ENCODE measurements around the gene ANKRD11.
A peak's percentile ranks its signal among the peaks of the same experiment; 100 is the strongest.

ANKRD11 gene

GRCh38 chr16:89495121-89495520 is 4.8 kb upstream of the ANKRD11 start:
- Histone ChIP-seq H3K18ac (ENCODE audit: low read length) (no peak overlapping the region), H2BK120ac (ENCODE audit: low read depth, low read length) (no peak overlapping the region), H3K56ac (ENCODE audit: low read length) (no peak overlapping the region), H2AK5ac (ENCODE audit: low read length) (no peak overlapping the region), H3K79me2 (ENCODE audit: control insufficient read depth, insufficient read depth, low read length) (peaks cover 2% of the 10 kb centered on the region), H4K5ac (ENCODE audit: low read length) (no peak overlapping the region), H3K27ac (ENCODE audit: low read depth, low read length) (no peak overlapping the region), H3K36me3 (ENCODE audit: control insufficient read depth, insufficient read depth, low read length) (no peaks in the 10 kb centered on the region), H3K23ac (ENCODE audit: low read length) (no peak overlapping the region), H3K4me1 (ENCODE audit: control insufficient read depth, low read depth, low read length) (no peaks in the 10 kb centered on the region), H2BK5ac (ENCODE audit: low read length) (no peak overlapping the region), H3K9ac (ENCODE audit: low read length) (no peak overlapping the region), H3K4ac (ENCODE audit: low read depth, low read length) (no peak overlapping the region), H2BK15ac (replicated peaks; ENCODE audit: low read depth) (no peak overlapping the region), H3K4me2 (ENCODE audit: low read length) (no peak overlapping the region), H3K27me3 (ENCODE audit: insufficient read depth, low read length, poor library complexity) (no peaks in the 10 kb centered on the region), H3K79me1 (ENCODE audit: low read length) (peaks cover 10% of the 10 kb centered on the region), H4K8ac (ENCODE audit: low read depth, low read length) (no peak overlapping the region), H3K4me3 (ENCODE audit: low read length) (no peak overlapping the region)
- no CpG with 5 or more reads among the region's 3 CpGs for WGBS (ENCODE audit: extremely low coverage, insufficient coverage, low lambda C conversion rate)
- DNase-seq = no peak

GRCh38 chr16:89493776-89494175 is 3.4 kb upstream of the ANKRD11 start:
- Histone ChIP-seq H3K27me3 (ENCODE audit: insufficient read depth, low read length, poor library complexity) (no peaks in the 10 kb centered on the region), H3K18ac (ENCODE audit: low read length) (no peak overlapping the region), H3K79me1 (ENCODE audit: low read length) (peaks cover 10% of the 10 kb centered on the region), H2BK15ac (replicated peaks; ENCODE audit: low read depth) (no peak overlapping the region), H3K36me3 (ENCODE audit: control insufficient read depth, insufficient read depth, low read length) (no peaks in the 10 kb centered on the region), H4K5ac (ENCODE audit: low read length) (no peak overlapping the region), H3K9ac (ENCODE audit: low read length) (no peak overlapping the region), H3K4me3 (ENCODE audit: low read length) (no peak overlapping the region), H2BK120ac (ENCODE audit: low read depth, low read length) (no peak overlapping the region), H3K56ac (ENCODE audit: low read length) (no peak overlapping the region), H3K27ac (ENCODE audit: low read depth, low read length) (no peak overlapping the region), H3K79me2 (ENCODE audit: control insufficient read depth, insufficient read depth, low read length) (peaks cover 10% of the 10 kb centered on the region), H2BK5ac (ENCODE audit: low read length) (no peak overlapping the region), H2AK5ac (ENCODE audit: low read length) (no peak overlapping the region), H3K4ac (ENCODE audit: low read depth, low read length) (no peak overlapping the region), H3K4me2 (ENCODE audit: low read length) (no peak overlapping the region), H3K4me1 (ENCODE audit: control insufficient read depth, low read depth, low read length) (no peaks in the 10 kb centered on the region), H3K23ac (ENCODE audit: low read length) (no peak overlapping the region), H4K8ac (ENCODE audit: low read depth, low read length) (no peak overlapping the region)
- no peak for DNase-seq
- no CpG with 5 or more reads among the region's 5 CpGs for WGBS (ENCODE audit: extremely low coverage, insufficient coverage, low lambda C conversion rate)

DNA sequence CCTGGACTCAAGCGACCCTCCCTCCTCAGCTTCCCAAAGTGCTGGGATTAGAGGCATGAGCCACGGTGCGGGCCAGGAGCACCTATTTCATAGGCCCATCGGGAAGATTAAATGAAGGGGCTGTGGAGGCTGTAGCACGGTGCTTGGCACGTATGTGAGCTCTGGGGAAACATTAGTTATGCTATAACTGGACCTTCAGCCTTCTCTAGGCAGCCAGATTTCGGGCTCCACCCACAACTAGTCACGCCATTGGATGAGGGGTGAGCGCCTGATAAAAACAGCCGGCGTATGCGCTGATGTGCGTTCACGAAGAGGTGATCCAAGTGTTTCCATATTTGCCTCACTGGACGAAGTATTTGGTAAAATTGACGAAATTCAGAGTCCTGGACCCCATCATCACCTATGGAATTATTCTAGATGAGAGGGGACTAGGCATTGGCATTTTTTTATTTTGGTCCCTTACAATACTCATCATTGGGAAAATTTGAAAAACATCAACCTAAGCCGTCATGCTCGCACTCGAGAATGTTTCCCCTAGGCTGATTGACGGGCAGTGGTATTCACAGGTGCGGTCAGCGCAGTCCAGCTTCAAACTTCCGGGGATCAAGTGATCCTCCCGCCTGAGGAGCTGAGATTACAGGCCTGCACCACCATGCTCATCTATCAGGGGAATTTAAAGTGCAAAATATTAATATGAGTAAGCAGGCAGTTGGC is 1.8 kb upstream of the ANKRD11 start:
- H3K27ac ChIP-seq (ENCODE audit: low read depth, low read length) = no peak overlapping the region
- no CpG with 5 or more reads among the region's 24 CpGs for WGBS (ENCODE audit: extremely low coverage, insufficient coverage, low lambda C conversion rate)

GRCh38 chr16:89491238-89491869 is 993 bp upstream of the ANKRD11 start:
- peaks cover 10% of the 10 kb centered on the region for H3K79me1 ChIP-seq (ENCODE audit: low read length)
- H3K23ac ChIP-seq (ENCODE audit: low read length) = no peak overlapping the region
- H3K18ac ChIP-seq (ENCODE audit: low read length) = no peak overlapping the region
- peaks cover 34% of the 10 kb centered on the region for H3K79me2 ChIP-seq (ENCODE audit: control insufficient read depth, insufficient read depth, low read length)
- no peak overlapping the region for H4K8ac ChIP-seq (ENCODE audit: low read depth, low read length)
- H2BK15ac ChIP-seq (replicated peaks; ENCODE audit: low read depth) = no peak overlapping the region
- H3K4me2 ChIP-seq (ENCODE audit: low read length) = peak overlapping the region; percentile 45
- peak overlapping the region; percentile 73 for H3K56ac ChIP-seq (ENCODE audit: low read length)
- DNase-seq = peak; percentile 90
- H3K9ac ChIP-seq (ENCODE audit: low read length) = peak overlapping the region; percentile 59
- no peak overlapping the region for H3K27ac ChIP-seq (ENCODE audit: low read depth, low read length)
- WGBS (ENCODE audit: extremely low coverage, insufficient coverage, low lambda C conversion rate) = no CpG with 5 or more reads among the region's 22 CpGs
- H4K5ac ChIP-seq (ENCODE audit: low read length) = no peak overlapping the region
- H3K36me3 ChIP-seq (ENCODE audit: control insufficient read depth, insufficient read depth, low read length) = no peaks in the 10 kb centered on the region
- H2BK5ac ChIP-seq (ENCODE audit: low read length) = no peak overlapping the region
- peak overlapping the region; percentile 89 for H3K4me3 ChIP-seq (ENCODE audit: low read length)
- H3K4me1 ChIP-seq (ENCODE audit: control insufficient read depth, low read depth, low read length) = peaks cover 3% of the 10 kb centered on the region
- H2BK120ac ChIP-seq (ENCODE audit: low read depth, low read length) = no peak overlapping the region
- H2AK5ac ChIP-seq (ENCODE audit: low read length) = no peak overlapping the region
- peak overlapping the region; percentile 56 for H3K4ac ChIP-seq (ENCODE audit: low read depth, low read length)
- H3K27me3 ChIP-seq (ENCODE audit: insufficient read depth, low read length, poor library complexity) = no peaks in the 10 kb centered on the region

More for the DNA sequence above, 1.8 kb upstream of the ANKRD11 start:
- no peak overlapping the region for H3K4me3 ChIP-seq (ENCODE audit: low read length)
- H3K18ac ChIP-seq (ENCODE audit: low read length) = no peak overlapping the region
- no peak overlapping the region for H3K23ac ChIP-seq (ENCODE audit: low read length)
- no peak overlapping the region for H4K8ac ChIP-seq (ENCODE audit: low read depth, low read length)
- peaks cover 10% of the 10 kb centered on the region for H3K79me1 ChIP-seq (ENCODE audit: low read length)
- H3K27me3 ChIP-seq (ENCODE audit: insufficient read depth, low read length, poor library complexity) = no peaks in the 10 kb centered on the region
- no peak overlapping the region for H3K9ac ChIP-seq (ENCODE audit: low read length)
- H3K56ac ChIP-seq (ENCODE audit: low read length) = peak overlapping the region; percentile 22
- DNase-seq = no peak
- no peak overlapping the region for H4K5ac ChIP-seq (ENCODE audit: low read length)
- peaks cover 26% of the 10 kb centered on the region for H3K79me2 ChIP-seq (ENCODE audit: control insufficient read depth, insufficient read depth, low read length)
- H2BK120ac ChIP-seq (ENCODE audit: low read depth, low read length) = no peak overlapping the region
- peaks cover 2% of the 10 kb centered on the region for H3K4me1 ChIP-seq (ENCODE audit: control insufficient read depth, low read depth, low read length)
- no peak overlapping the region for H2BK5ac ChIP-seq (ENCODE audit: low read length)
- no peak overlapping the region for H2BK15ac ChIP-seq (replicated peaks; ENCODE audit: low read depth)
- H3K4me2 ChIP-seq (ENCODE audit: low read length) = no peak overlapping the region
- H2AK5ac ChIP-seq (ENCODE audit: low read length) = no peak overlapping the region
- H3K36me3 ChIP-seq (ENCODE audit: control insufficient read depth, insufficient read depth, low read length) = no peaks in the 10 kb centered on the region
- no peak overlapping the region for H3K4ac ChIP-seq (ENCODE audit: low read depth, low read length)

DNA sequence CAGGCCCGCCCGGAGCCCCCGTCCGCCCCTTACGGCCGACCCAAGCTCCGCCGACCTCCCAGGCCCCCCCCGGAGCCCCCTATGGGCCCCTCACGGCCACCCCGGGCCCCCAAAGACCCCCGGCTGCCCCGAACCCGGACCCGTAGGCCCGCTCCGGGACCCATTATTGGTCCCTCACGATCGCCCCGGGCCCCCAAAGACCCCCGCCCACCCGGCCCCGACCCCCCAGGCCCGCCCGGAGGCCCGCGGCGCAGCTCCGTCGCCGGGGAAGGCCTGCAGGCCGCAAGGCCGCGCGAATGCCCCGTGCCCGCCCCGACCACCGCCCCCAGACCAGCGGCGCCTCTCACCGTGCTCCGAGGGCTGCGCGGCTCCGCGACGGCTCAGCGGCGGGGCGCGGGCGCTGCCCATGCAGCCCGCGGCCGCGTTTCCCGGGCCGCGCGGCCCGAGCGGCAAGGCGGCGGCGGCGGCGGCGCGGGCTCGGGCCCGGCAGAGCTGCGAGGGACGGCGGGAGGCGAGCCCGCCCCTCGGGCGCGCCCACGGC is 393 bp downstream of the ANKRD11 start:
- peak overlapping the region; percentile 81 for H4K8ac ChIP-seq (ENCODE audit: low read depth, low read length)
- no CpG with 5 or more reads among the region's 81 CpGs for WGBS (ENCODE audit: extremely low coverage, insufficient coverage, low lambda C conversion rate)
- peaks cover 10% of the 10 kb centered on the region for H3K79me1 ChIP-seq (ENCODE audit: low read length)
- H2BK120ac ChIP-seq (ENCODE audit: low read depth, low read length) = peak overlapping the region; percentile 97
- no peak overlapping the region for H3K23ac ChIP-seq (ENCODE audit: low read length)
- H3K56ac ChIP-seq (ENCODE audit: low read length) = peak overlapping the region; percentile 87
- H2AK5ac ChIP-seq (ENCODE audit: low read length) = no peak overlapping the region
- no peak overlapping the region for H4K5ac ChIP-seq (ENCODE audit: low read length)
- H3K4me3 ChIP-seq (ENCODE audit: low read length) = peak overlapping the region; percentile 68
- peak overlapping the region; percentile 83 for H3K9ac ChIP-seq (ENCODE audit: low read length)
- H3K18ac ChIP-seq (ENCODE audit: low read length) = peak overlapping the region; percentile 100
- peak overlapping the region; percentile 46 for H3K27ac ChIP-seq (ENCODE audit: low read depth, low read length)
- no peak for DNase-seq
- no peak overlapping the region for H3K4me2 ChIP-seq (ENCODE audit: low read length)
- peaks cover 48% of the 10 kb centered on the region for H3K79me2 ChIP-seq (ENCODE audit: control insufficient read depth, insufficient read depth, low read length)
- no peak overlapping the region for H2BK15ac ChIP-seq (replicated peaks; ENCODE audit: low read depth)
- H2BK5ac ChIP-seq (ENCODE audit: low read length) = no peak overlapping the region
- H3K4me1 ChIP-seq (ENCODE audit: control insufficient read depth, low read depth, low read length) = peaks cover 4% of the 10 kb centered on the region
- no peaks in the 10 kb centered on the region for H3K36me3 ChIP-seq (ENCODE audit: control insufficient read depth, insufficient read depth, low read length)
- H3K4ac ChIP-seq (ENCODE audit: low read depth, low read length) = peak overlapping the region; percentile 100
- no peaks in the 10 kb centered on the region for H3K27me3 ChIP-seq (ENCODE audit: insufficient read depth, low read length, poor library complexity)
